Stimulated activated CD4-positive, alpha-beta T cell treated with anti-CD3 and anti-CD28 coated beads, TNF-alpha, amount 100 ng/mL, for 48 hours (primary cell): ENCODE data around the gene CDK12.
"Not testable (repeated sequence)": the region's sequence is repeated elsewhere in the genome, so short reads cannot be mapped to it uniquely, and the experiment has no call there.

Experiments
- DNase-seq, 3 donors: peaks; one replicate each; pipeline ENCODE4 v3.0.0-alpha.2; 2020; ENCODE audit warnings: low read depth in 3 of 3

CDK12 gene

GRCh38 chr17:39461113-39461925, at the start of gene CDK12:
Gene CDK12 (plus strand): TSS chr17:39461486. CDS start chr17:39462072, 586 bp downstream.
- peak; percentile 91 to 94 (median 91) for DNase-seq

GRCh38 chr17:39416141-39416540, 45.1 kb upstream of the CDK12 start:
- no peak for DNase-seq

GRCh38 chr17:39429600-39429999, 31.7 kb upstream of the CDK12 start:
- no peak for DNase-seq

- DNase-seq = not testable (repeated sequence)
These were observed 21.4 kb upstream of the CDK12 start for GRCh38 chr17:39439868-39440267.

- no peak for DNase-seq
These were observed 18.0 kb upstream of the CDK12 start for GRCh38 chr17:39443326-39443725.

- no peak for DNase-seq
These were observed 13.7 kb upstream of the CDK12 start for GRCh38 chr17:39447561-39447960.

- DNase-seq = no peak
These were observed 11.2 kb upstream of the CDK12 start for GRCh38 chr17:39450051-39450450.

- peak; percentile 86 to 92 (median 88) for DNase-seq
These were observed 10.3 kb upstream of the CDK12 start, which contains the start of gene MED1 for GRCh38 chr17:39450847-39451581. Gene MED1 (minus strand): TSS chr17:39451263. CDS start chr17:39451062, 201 bp downstream.

GRCh38 chr17:39455919-39456318, 5.4 kb upstream of the CDK12 start:
- DNase-seq = no peak

GRCh38 chr17:39461926-39462569, 762 bp downstream of the CDK12 start:
- DNase-seq = no peak

GRCh38 chr17:39462631-39463375, 1.5 kb downstream of the CDK12 start:
- DNase-seq = no peak

GRCh38 chr17:39464639-39465181, 3.4 kb downstream of the CDK12 start:
- not testable (repeated sequence) for DNase-seq

GRCh38 chr17:39468610-39469009, 7.3 kb downstream of the CDK12 start:
- DNase-seq = not testable (repeated sequence)

GRCh38 chr17:39473310-39473709, 12.0 kb downstream of the CDK12 start:
- DNase-seq = no peak

GRCh38 chr17:39479631-39480030, 18.3 kb downstream of the CDK12 start:
- DNase-seq = not testable (repeated sequence)

- no peak for DNase-seq
These were observed 22.2 kb downstream of the CDK12 start for GRCh38 chr17:39483506-39483905.

GRCh38 chr17:39484178-39484577, 22.9 kb downstream of the CDK12 start:
- no peak for DNase-seq

- DNase-seq = no peak
These were observed 24.3 kb downstream of the CDK12 start for GRCh38 chr17:39485555-39485954.

GRCh38 chr17:39486242-39486641, 25.0 kb downstream of the CDK12 start:
- DNase-seq = no peak

GRCh38 chr17:39487490-39487889, 26.2 kb downstream of the CDK12 start:
- DNase-seq = not testable (repeated sequence)

GRCh38 chr17:39487946-39488345, 26.7 kb downstream of the CDK12 start:
- DNase-seq = no peak
